Measurements from ENCODE around the gene TMEM141. TPM values are rescaled to one million over a fixed set of nuclear protein-coding genes. Genes with fewer than 3 reads are reported as not detected.

The TMEM141 gene
- total RNA-seq, 1 donor, result 30.8 TPM

GRCh38 chr9:136805207-136805740 is 14.1 kb downstream of the TMEM141 start:
- no peak overlapping the region for H3K4me3 ChIP-seq (ENCODE audit: low read depth, low read length)
- no peak for DNase-seq (ENCODE audit: low read depth)
- TF ChIP-seq, protein P1, sequence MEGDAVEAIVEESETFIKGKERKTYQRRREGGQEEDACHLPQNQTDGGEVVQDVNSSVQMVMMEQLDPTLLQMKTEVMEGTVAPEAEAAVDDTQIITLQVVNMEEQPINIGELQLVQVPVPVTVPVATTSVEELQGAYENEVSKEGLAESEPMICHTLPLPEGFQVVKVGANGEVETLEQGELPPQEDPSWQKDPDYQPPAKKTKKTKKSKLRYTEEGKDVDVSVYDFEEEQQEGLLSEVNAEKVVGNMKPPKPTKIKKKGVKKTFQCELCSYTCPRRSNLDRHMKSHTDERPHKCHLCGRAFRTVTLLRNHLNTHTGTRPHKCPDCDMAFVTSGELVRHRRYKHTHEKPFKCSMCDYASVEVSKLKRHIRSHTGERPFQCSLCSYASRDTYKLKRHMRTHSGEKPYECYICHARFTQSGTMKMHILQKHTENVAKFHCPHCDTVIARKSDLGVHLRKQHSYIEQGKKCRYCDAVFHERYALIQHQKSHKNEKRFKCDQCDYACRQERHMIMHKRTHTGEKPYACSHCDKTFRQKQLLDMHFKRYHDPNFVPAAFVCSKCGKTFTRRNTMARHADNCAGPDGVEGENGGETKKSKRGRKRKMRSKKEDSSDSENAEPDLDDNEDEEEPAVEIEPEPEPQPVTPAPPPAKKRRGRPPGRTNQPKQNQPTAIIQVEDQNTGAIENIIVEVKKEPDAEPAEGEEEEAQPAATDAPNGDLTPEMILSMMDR (IDR thresholded peaks at IDR 0.05; ENCODE audit: insufficient read depth, low read length), result no peak

GRCh38 chr9:136806067-136806466 is 14.9 kb downstream of the TMEM141 start:
- DNase-seq (ENCODE audit: low read depth), result no peak
- no peak overlapping the region for H3K4me3 ChIP-seq (ENCODE audit: low read depth, low read length)
- TF ChIP-seq, protein P1 (IDR thresholded peaks at IDR 0.05; ENCODE audit: insufficient read depth, low read length), result no peak

- H3K4me3 ChIP-seq (ENCODE audit: low read depth, low read length), result peak overlapping the region; percentile 75
- no peak for DNase-seq (ENCODE audit: low read depth)
- TF ChIP-seq, protein P1 (IDR thresholded peaks at IDR 0.05; ENCODE audit: insufficient read depth, low read length), result no peak
Measured at GRCh38 chr9:136806631-136807201, 15.6 kb downstream of the TMEM141 start.

DNA sequence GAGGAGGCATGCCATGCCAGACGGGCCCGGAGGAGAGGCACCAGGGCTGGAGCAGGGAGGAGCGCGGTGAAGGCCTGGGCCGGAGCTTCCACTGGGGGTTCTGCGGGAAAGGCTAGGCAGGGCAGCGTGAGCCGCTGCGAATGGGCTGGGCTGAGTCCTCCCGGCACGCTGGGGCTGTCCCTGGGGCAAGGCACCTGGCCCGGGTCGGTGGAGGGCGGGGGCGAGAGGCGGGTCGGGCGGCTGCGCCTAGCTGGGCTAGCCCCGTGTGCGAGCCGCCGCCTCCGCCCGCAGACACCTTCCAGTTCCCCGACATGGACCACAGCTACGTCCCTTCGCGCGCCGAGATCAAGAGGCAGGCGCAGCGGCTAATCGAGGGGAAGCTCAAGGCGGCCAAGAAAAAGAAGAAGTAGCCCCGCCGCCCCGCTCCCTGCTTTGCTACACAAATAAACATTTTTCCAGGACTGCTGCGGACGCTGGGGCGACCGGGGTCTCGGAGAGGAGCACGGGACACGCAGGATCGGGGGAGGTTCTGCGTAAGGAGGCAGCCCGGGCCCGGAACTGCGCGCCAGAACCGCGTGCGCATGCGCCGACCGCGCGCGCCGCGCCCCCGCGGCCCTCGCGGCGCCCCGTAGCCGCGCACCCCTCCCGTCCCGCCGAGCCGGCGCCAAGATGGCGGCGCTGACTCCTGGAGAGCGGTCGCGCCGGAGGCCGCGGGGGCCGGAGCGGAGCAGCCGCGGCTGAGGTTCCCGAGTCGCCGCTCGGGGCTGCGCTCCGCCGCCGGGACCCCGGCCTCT is 16.3 kb downstream of the TMEM141 start, which contains the start of gene RABL6:
Gene RABL6, plus strand, starts transcription at position 668 of the 794 bp plus-strand sequence. CDS start 249 bp downstream, outside the sequence.
- TF ChIP-seq, protein P1 (IDR thresholded peaks at IDR 0.05; ENCODE audit: insufficient read depth, low read length), result no peak
- H3K4me3 ChIP-seq (ENCODE audit: low read depth, low read length), result peak within 1 kb of the TSS; percentile 84
- peak; percentile 63 for DNase-seq (ENCODE audit: low read depth)

DNA sequence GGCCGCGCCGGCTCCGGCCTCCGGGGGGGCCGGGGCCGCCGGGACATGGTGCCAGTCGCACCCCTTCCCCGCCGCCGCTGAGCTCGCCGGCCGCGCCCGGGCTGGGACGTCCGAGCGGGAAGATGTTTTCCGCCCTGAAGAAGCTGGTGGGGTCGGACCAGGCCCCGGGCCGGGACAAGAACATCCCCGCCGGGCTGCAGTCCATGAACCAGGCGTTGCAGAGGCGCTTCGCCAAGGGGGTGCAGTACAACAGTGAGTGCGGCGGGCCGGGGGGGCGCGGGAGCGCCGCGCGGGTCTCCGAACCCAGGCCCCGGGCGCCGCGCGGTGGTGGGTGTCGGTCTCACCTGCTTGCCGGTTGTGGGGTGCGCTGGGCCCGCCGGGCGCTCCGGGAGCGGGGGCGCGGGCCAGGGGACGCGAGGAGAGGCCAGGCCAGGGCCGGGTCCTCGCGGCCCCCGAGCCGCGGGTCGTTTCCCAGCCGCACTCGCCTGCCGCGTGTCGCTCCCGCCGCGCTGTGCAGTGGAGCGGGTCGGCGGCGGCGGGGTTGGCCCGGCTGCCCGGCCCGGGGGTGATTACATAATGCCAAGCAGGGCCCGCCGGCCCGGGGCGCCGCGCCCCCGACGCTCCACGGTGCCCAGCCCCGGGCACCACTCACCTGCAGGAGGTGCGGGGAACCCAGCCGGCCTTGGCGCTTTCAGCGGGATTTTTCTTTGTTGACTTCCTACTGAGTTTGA is 17.1 kb downstream of the TMEM141 start:
- DNase-seq (ENCODE audit: low read depth), result no peak
- TF ChIP-seq, protein P1 (IDR thresholded peaks at IDR 0.05; ENCODE audit: insufficient read depth, low read length), result no peak
- peak overlapping the region; percentile 84 for H3K4me3 ChIP-seq (ENCODE audit: low read depth, low read length)

DNA sequence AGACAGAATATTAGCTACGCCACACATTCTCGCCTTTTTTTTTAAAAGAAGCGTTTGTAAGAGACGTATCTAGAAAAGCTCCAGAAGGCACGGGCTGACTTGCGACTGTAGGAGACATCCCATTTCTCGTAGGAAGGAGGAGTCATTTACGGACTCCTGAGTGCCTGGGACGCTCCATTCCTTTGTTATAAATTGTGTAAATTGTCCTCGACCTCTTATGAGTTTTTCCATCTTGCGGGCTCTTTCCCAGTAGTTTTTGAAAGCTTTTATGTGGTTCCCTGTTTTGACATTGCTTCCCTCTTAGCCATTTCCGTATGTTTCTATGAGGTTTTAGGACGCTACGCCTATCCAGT is 17.6 kb downstream of the TMEM141 start:
- TF ChIP-seq, protein P1 (IDR thresholded peaks at IDR 0.05; ENCODE audit: insufficient read depth, low read length), result no peak
- DNase-seq (ENCODE audit: low read depth), result peak; percentile 51
- peak overlapping the region; percentile 84 for H3K4me3 ChIP-seq (ENCODE audit: low read depth, low read length)
